ENCODE results near the gene FBLN2. TPM values are rescaled to one million over a fixed set of nuclear protein-coding genes. Genes with fewer than 3 reads are reported as not detected.
"Not testable (repeated sequence)": the region's sequence is repeated elsewhere in the genome, so short reads cannot be mapped to it uniquely, and the experiment has no call there.

FBLN2 gene
- total RNA-seq, 4 donors from 2014 or later: 25.3 to 93.8 (median 47.6) TPM

DNA sequence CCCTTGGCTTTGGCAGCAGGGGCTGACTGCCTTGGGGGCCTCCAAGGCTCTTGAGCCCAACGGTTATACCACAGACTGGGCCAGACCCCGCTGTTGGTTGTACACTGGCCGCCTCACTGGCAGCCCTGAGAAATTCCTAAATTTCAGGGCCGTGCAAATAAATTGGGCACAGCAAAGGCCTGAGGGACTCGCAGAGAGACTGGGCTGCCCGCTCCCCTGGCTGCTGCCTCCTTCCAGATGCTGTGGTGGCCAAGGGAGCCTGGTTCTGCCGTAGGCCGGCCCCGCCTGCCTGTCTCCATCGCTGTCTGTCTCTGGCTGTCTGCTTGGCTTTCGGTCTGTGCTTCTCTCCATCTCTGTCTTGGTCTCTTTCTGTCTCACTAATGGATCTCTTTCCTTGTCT lies 9.0 kb downstream of the FBLN2 start:
- Histone ChIP-seq H3K36me3 (no peaks in the 10 kb centered on the region), H3K4me1 (peaks cover 46% of the 10 kb centered on the region), H3K4me3 (no peak overlapping the region), H3K9me3 (no peaks in the 10 kb centered on the region), H3K27ac (peak overlapping the region; percentile 61), H3K27me3 (no peaks in the 10 kb centered on the region)
- TF ChIP-seq, protein P1, sequence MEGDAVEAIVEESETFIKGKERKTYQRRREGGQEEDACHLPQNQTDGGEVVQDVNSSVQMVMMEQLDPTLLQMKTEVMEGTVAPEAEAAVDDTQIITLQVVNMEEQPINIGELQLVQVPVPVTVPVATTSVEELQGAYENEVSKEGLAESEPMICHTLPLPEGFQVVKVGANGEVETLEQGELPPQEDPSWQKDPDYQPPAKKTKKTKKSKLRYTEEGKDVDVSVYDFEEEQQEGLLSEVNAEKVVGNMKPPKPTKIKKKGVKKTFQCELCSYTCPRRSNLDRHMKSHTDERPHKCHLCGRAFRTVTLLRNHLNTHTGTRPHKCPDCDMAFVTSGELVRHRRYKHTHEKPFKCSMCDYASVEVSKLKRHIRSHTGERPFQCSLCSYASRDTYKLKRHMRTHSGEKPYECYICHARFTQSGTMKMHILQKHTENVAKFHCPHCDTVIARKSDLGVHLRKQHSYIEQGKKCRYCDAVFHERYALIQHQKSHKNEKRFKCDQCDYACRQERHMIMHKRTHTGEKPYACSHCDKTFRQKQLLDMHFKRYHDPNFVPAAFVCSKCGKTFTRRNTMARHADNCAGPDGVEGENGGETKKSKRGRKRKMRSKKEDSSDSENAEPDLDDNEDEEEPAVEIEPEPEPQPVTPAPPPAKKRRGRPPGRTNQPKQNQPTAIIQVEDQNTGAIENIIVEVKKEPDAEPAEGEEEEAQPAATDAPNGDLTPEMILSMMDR (IDR thresholded peaks at IDR 0.05): no peak
- TF ChIP-seq EP300 (IDR thresholded peaks at IDR 0.05) (no peak), POLR2A (IDR thresholded peaks at IDR 0.05) (no peak), POLR2AphosphoS5 (IDR thresholded peaks at IDR 0.05) (no peak)
- WGBS: 65% methylated on average over 11 of the region's 11 CpGs
- no peak for DNase-seq (ENCODE audit: low spot score in 2 of 2)

- no peak overlapping the region for H3K27ac ChIP-seq
- TF ChIP-seq EP300 (IDR thresholded peaks at IDR 0.05): no peak
- TF ChIP-seq, protein P1 (IDR thresholded peaks at IDR 0.05): no peak
- TF ChIP-seq POLR2A (IDR thresholded peaks at IDR 0.05): no peak
- no peak for TF ChIP-seq POLR2AphosphoS5 (IDR thresholded peaks at IDR 0.05)
- no peak for DNase-seq (ENCODE audit: low spot score in 2 of 2)
- H3K4me3 ChIP-seq: no peak overlapping the region
- H3K4me1 ChIP-seq: peaks cover 40% of the 10 kb centered on the region
- no peaks in the 10 kb centered on the region for H3K27me3 ChIP-seq
- WGBS: 90% methylated on average over 3 of the region's 3 CpGs
- H3K36me3 ChIP-seq: no peaks in the 10 kb centered on the region
- H3K9me3 ChIP-seq: no peaks in the 10 kb centered on the region
Measured at GRCh38 chr3:13558651-13559050, 9.7 kb downstream of the FBLN2 start.

DNA sequence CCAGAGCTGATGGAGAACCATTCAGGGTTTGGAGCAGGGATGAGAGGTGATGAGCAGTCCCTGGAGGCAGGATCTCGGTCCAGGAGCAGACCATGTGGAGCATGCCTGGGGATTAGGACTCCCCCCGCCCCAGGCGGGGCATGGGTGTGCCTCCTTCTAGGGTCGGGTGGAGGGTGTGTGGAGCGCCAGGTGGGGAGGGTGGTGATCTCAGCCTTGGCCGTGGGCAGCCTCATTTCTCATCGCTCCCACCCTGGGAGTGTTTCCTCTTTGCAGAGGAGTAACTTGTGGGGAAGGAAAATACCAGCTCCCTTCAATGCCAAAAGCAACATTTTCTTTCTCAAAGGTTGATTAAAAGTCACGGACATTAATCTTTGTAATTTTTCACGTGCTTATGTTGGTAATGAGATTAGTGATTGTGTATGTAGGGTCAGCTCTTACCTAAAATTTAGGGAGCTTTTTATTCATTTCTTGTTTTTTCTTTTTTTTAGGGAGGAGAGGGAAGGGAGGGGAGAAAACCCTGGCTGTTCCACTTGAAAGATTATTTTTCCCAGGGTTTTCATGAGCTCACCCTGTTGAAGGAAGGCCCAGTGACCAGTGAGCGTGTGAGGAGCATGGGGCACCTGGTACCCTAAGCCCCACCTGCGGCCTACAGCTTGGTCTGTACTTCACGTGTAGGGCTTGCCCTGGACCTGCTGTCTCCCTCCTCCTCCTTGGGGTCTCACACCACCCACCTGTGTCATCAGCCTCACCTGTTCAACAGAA lies 11.0 kb downstream of the FBLN2 start:
- DNase-seq (ENCODE audit: low spot score in 2 of 2): no peak
- 33% methylated on average over 12 of the region's 12 CpGs for WGBS
- H3K4me1 ChIP-seq: peaks cover 41% of the 10 kb centered on the region

DNA sequence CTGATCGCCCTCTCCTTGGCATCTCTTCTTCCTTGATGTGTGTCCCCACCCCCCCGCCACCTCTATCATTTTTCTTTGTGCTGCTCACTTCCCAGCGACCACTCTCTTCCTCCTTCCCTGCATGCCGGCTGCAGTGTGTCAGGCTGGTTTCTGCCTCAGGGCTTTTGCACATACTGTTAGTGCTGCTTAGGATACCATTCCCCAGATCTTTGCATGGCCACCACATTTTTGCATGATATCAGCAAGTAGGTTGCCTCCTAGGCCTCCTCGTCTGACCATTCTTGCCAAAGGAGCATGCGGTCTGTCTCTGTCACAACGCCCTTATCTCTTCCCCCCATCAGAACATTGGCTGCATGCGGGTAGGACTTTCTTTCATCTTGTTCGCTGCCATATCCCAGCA lies 12.5 kb downstream of the FBLN2 start:
- DNase-seq (ENCODE audit: low spot score in 2 of 2): no peak
- no peaks in the 10 kb centered on the region for H3K9me3 ChIP-seq
- H3K27me3 ChIP-seq: no peaks in the 10 kb centered on the region
- no peak overlapping the region for H3K4me3 ChIP-seq
- H3K4me1 ChIP-seq: peaks cover 45% of the 10 kb centered on the region
- TF ChIP-seq POLR2A (IDR thresholded peaks at IDR 0.05) (no peak), POLR2AphosphoS5 (IDR thresholded peaks at IDR 0.05) (no peak), EP300 (IDR thresholded peaks at IDR 0.05) (no peak)
- TF ChIP-seq, protein P1 (IDR thresholded peaks at IDR 0.05): no peak
- H3K27ac ChIP-seq: no peak overlapping the region
- WGBS: 74% methylated on average over 9 of the region's 9 CpGs
- no peaks in the 10 kb centered on the region for H3K36me3 ChIP-seq

More for the DNA sequence above, 11.0 kb downstream of the FBLN2 start:
- TF ChIP-seq POLR2A (IDR thresholded peaks at IDR 0.05): no peak
- TF ChIP-seq, protein P1 (IDR thresholded peaks at IDR 0.05): no peak
- Histone ChIP-seq H3K36me3 (no peaks in the 10 kb centered on the region), H3K9me3 (no peaks in the 10 kb centered on the region), H3K27me3 (no peaks in the 10 kb centered on the region), H3K27ac (peak overlapping the region; percentile 47), H3K4me3 (no peak overlapping the region)

DNA sequence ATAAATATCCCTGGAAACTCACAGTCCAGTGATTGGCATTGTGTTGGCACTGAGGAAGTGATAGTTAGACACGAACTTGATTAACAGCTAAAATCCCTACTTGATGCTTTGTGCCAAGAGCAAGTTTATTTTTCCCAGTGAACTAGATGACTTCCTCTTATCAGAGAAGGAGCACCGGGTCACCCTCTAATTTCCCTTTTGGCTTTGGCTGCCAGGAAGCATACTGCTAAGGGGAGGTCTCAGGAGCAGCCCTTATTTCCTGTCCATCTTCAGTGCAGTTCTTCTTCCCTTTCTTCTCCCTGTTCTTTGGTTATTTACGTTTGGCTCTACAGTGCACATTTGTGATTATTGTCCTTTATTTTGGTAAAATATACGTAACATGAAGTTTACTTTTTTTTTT lies 13.0 kb downstream of the FBLN2 start:
- Histone ChIP-seq H3K27me3 (no peaks in the 10 kb centered on the region), H3K36me3 (no peaks in the 10 kb centered on the region), H3K4me3 (no peak overlapping the region), H3K27ac (no peak overlapping the region), H3K9me3 (no peaks in the 10 kb centered on the region), H3K4me1 (peaks cover 40% of the 10 kb centered on the region)
- no peak for DNase-seq (ENCODE audit: low spot score in 2 of 2)
- TF ChIP-seq POLR2A (IDR thresholded peaks at IDR 0.05) (no peak), EP300 (IDR thresholded peaks at IDR 0.05) (no peak), POLR2AphosphoS5 (IDR thresholded peaks at IDR 0.05) (no peak)
- TF ChIP-seq, protein P1 (IDR thresholded peaks at IDR 0.05): no peak
- 44% methylated on average over 4 of the region's 4 CpGs for WGBS

DNA sequence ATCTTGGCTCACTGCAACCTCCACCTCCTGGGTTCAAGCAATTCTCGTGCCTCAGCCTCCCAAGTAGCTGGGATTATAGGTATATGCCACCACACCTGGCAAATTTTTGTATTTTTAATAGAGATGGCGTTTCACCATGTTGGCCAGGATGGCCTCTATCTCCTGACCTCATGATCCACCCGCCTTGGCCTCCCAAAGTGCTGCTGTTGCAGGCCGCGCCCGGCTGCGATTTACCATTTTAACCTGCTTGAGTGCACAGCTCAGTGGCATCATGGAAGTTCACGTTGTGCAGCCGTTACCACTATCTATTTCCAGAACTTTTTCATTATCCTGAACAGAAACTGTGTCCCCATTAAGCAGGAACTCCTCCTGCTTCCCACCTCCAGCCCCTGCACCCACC lies 13.5 kb downstream of the FBLN2 start:
- H3K36me3 ChIP-seq; H3K27me3 ChIP-seq; H3K27ac ChIP-seq; H3K9me3 ChIP-seq; H3K4me3 ChIP-seq; DNase-seq (ENCODE audit: low spot score in 2 of 2): not testable (repeated sequence)
- WGBS: 85% methylated on average over 9 of the region's 9 CpGs
- H3K4me1 ChIP-seq: peaks cover 36% of the 10 kb centered on the region

All from suprapubic skin (tissue), 4 donors.